Lung (tissue), 12 donors: ENCODE measurements around the gene GJB2. TPM values are rescaled to one million over a fixed set of nuclear protein-coding genes. Genes with fewer than 3 reads are reported as not detected.
A peak's percentile ranks its signal among the peaks of the same experiment; 100 is the strongest.

Experiments
- ATAC-seq: fragments of 200-7000 bp; cut with Tn5 transposase; one replicate; pipeline ENCODE4 v1.9.1; 2020; ENCODE audit warnings: moderate number of reproducible peaks; ENCODE audit not compliant: insufficient read depth, low FRiP score
- DNase-seq, 3 donors: peaks; one replicate each; pipeline ENCODE4 v3.0.0-alpha.2; 2013 to 2017
- H3K27ac ChIP-seq, 2 donors: one replicate each; pipeline ENCODE4 v1.5.1; 2013; ENCODE audit warnings: mild to moderate bottlenecking in 2 of 2, moderate library complexity in 2 of 2, control low read depth in 1 of 2, inconsistent platforms in 1 of 2, low read depth in 1 of 2, low read length in 1 of 2
- H3K27me3 ChIP-seq, 3 donors: one replicate each; pipeline ENCODE4 v1.5.1; 2013; ENCODE audit warnings: low read length in 2 of 3; ENCODE audit not compliant: control insufficient read depth in 3 of 3, insufficient read depth in 3 of 3
- H3K36me3 ChIP-seq, 4 donors: one replicate each; pipeline ENCODE4 v1.5.1; 2013; ENCODE audit warnings: low read length in 4 of 4, mild to moderate bottlenecking in 1 of 4, moderate library complexity in 1 of 4; ENCODE audit not compliant: control insufficient read depth in 4 of 4, insufficient read depth in 4 of 4
- H3K4me1 ChIP-seq, 5 donors: one replicate each; pipeline ENCODE4 v1.5.1; 2013; ENCODE audit warnings: low read length in 5 of 5, mild to moderate bottlenecking in 2 of 5, moderate library complexity in 1 of 5; ENCODE audit not compliant: control insufficient read depth in 5 of 5, insufficient read depth in 5 of 5
- H3K4me3 ChIP-seq: one replicate; pipeline ENCODE4 v1.5.1; 2013; ENCODE audit warnings: mild to moderate bottlenecking, control low read depth, moderate library complexity
- H3K9ac ChIP-seq, 2 donors: one replicate each; pipeline ENCODE4 v1.5.1; 2013; ENCODE audit warnings: low read length in 2 of 2, control low read depth in 1 of 2; ENCODE audit not compliant: insufficient read depth in 1 of 2
- H3K9me3 ChIP-seq, 4 donors: one replicate each; pipeline ENCODE4 v1.5.1; 2013; ENCODE audit warnings: low read length in 3 of 4, mild to moderate bottlenecking in 1 of 4, moderate library complexity in 1 of 4; ENCODE audit not compliant: control insufficient read depth in 4 of 4, insufficient read depth in 3 of 4
- CTCF ChIP-seq: IDR thresholded peaks from 2 replicates; pipeline ENCODE4 v1.5.1; 2012; ENCODE audit warnings: mild to moderate bottlenecking; ENCODE audit errors: control extremely low read depth, extremely low read depth
- WGBS, 2 donors: extraction: QIAGEN DNeasy Blood & Tissue Kit; methylation state at CpG; one replicate each; pipeline ENCODE4 v1.1.7; 2013; 5-methylcytosine and 5-hydroxymethylcytosine counted together
- polyA plus RNA-seq, 2 donors: library from polyadenylated mRNA; stranded (reverse); fragments of 200-250 nt; gene quantifications; one replicate each; pipeline ENCODE4 v1.2.1, GENCODE V29; 2013
- total RNA-seq, 2 donors: library from RNA; depleted of rRNA in 1 of 2; stranded (reverse); fragments of >200 nt in 1 of 2; gene quantifications; one replicate each; pipeline ENCODE4 v1.2.1, GENCODE V29; 2014 to 2021
- donor health status: control.
- donor health status: control.
- donor health status: Bipolar disorder and iron deficiency.
- donor health status: healthy.
- donor health status: DM: yes; HTN: yes; CAD: no.

GJB2 gene
- total and polyA plus RNA-seq, 4 donors: 0.71 to 7.2 (median 1.5) TPM

- no peaks in the 10 kb centered on the region for H3K9me3 ChIP-seq
- H3K9ac ChIP-seq: no peak within 1 kb of the TSS
- peaks cover 0 to 64% (median 53%) of the 10 kb centered on the region in 3 donors for H3K27me3 ChIP-seq
- WGBS, 2 donors: 1 to 2% methylated on average over 77 to 93 of the region's 93 CpGs
- H3K27ac ChIP-seq: peak within 1 kb of the TSS in 1 of 2 donors; percentile 88
- peak; percentile 37 to 46 (median 41) for DNase-seq
- H3K4me3 ChIP-seq: peak within 1 kb of the TSS; percentile 9
- TF ChIP-seq CTCF: no peak
- ATAC-seq: peak; percentile 50
- H3K36me3 ChIP-seq: no peaks in the 10 kb centered on the region
- H3K4me1 ChIP-seq: peaks cover 3 to 13% (median 5%) of the 10 kb centered on the region in 5 donors
Measured at GRCh38 chr13:20160306-20161274, 32.1 kb downstream of the GJB2 start, which contains the start of gene GJA3. Gene GJA3 (minus strand): TSS chr13:20161052. CDS start chr13:20143288, 17,764 bp downstream.

- H3K27me3 ChIP-seq: peaks cover 0 to 68% (median 56%) of the 10 kb centered on the region in 3 donors
- DNase-seq: peak in 2 of 3 donors; percentile 25 to 52
- WGBS, 2 donors: 23 to 31% methylated on average over 18 of the region's 18 CpGs
- H3K36me3 ChIP-seq: no peaks in the 10 kb centered on the region
- peaks cover 3 to 13% (median 5%) of the 10 kb centered on the region in 5 donors for H3K4me1 ChIP-seq
- H3K4me3 ChIP-seq: no peak overlapping the region
- H3K9ac ChIP-seq: no peak overlapping the region
- no peaks in the 10 kb centered on the region for H3K9me3 ChIP-seq
- no peak for TF ChIP-seq CTCF
- H3K27ac ChIP-seq: peak overlapping the region in 1 of 2 donors; percentile 88
- ATAC-seq: no peak
Measured at GRCh38 chr13:20159646-20160305, 33.0 kb downstream of the GJB2 start.

- H3K4me1 ChIP-seq: peaks cover 3 to 13% (median 5%) of the 10 kb centered on the region in 5 donors
- WGBS, 2 donors: 38 to 46% methylated on average over 3 of the region's 3 CpGs
- TF ChIP-seq CTCF: no peak
- no peak overlapping the region for H3K4me3 ChIP-seq
- no peaks in the 10 kb centered on the region for H3K36me3 ChIP-seq
- no peak overlapping the region for H3K9ac ChIP-seq
- H3K27me3 ChIP-seq: peaks cover 0 to 65% (median 48%) of the 10 kb centered on the region in 3 donors
- DNase-seq (no peak), ATAC-seq (no peak)
- no peak overlapping the region for H3K27ac ChIP-seq
- H3K9me3 ChIP-seq: no peaks in the 10 kb centered on the region
Measured at GRCh38 chr13:20157151-20157796, 35.5 kb downstream of the GJB2 start.
